ENCODE measurements around the gene INO80B.

Gene INO80B

GRCh38 chr2:74417197-74417596 is 37.7 kb upstream of the INO80B start:
- TF ChIP-seq SIN3A (IDR thresholded peaks at IDR 0.05; ENCODE audit: borderline replicate concordance, insufficient read depth, low read length), result no peak
- TF ChIP-seq POLR2AphosphoS5 (IDR thresholded peaks at IDR 0.05; ENCODE audit: low read depth, low read length), result no peak
- no peak for TF ChIP-seq REST (IDR thresholded peaks at IDR 0.05; ENCODE audit: insufficient read depth in 1 of 2, low read depth in 2 of 2, low read length in 2 of 2)
- TF ChIP-seq TAF1 (IDR thresholded peaks at IDR 0.05; ENCODE audit: borderline replicate concordance, insufficient read depth, low read length), result no peak
- TF ChIP-seq FOXP2 (optimal IDR thresholded peaks at IDR 0.05; ENCODE audit: borderline replicate concordance, extremely low read depth, extremely low read length, insufficient read depth), result no peak

- TF ChIP-seq POLR2AphosphoS5 (IDR thresholded peaks at IDR 0.05; ENCODE audit: low read depth, low read length), result no peak
- no peak for TF ChIP-seq TAF1 (IDR thresholded peaks at IDR 0.05; ENCODE audit: borderline replicate concordance, insufficient read depth, low read length)
- no peak for TF ChIP-seq FOXP2 (optimal IDR thresholded peaks at IDR 0.05; ENCODE audit: borderline replicate concordance, extremely low read depth, extremely low read length, insufficient read depth)
- TF ChIP-seq REST (IDR thresholded peaks at IDR 0.05; ENCODE audit: insufficient read depth in 1 of 2, low read depth in 2 of 2, low read length in 2 of 2), result no peak
- TF ChIP-seq SIN3A (IDR thresholded peaks at IDR 0.05; ENCODE audit: borderline replicate concordance, insufficient read depth, low read length), result no peak
Measured at GRCh38 chr2:74417763-74418162, 37.1 kb upstream of the INO80B start.

- TF ChIP-seq TAF1 (IDR thresholded peaks at IDR 0.05; ENCODE audit: borderline replicate concordance, insufficient read depth, low read length) (no peak), FOXP2 (optimal IDR thresholded peaks at IDR 0.05; ENCODE audit: borderline replicate concordance, extremely low read depth, extremely low read length, insufficient read depth) (no peak), POLR2AphosphoS5 (IDR thresholded peaks at IDR 0.05; ENCODE audit: low read depth, low read length) (no peak), REST (IDR thresholded peaks at IDR 0.05; ENCODE audit: insufficient read depth in 1 of 2, low read depth in 2 of 2, low read length in 2 of 2) (no peak), SIN3A (IDR thresholded peaks at IDR 0.05; ENCODE audit: borderline replicate concordance, insufficient read depth, low read length) (no peak)
Measured at GRCh38 chr2:74418312-74418711, 36.6 kb upstream of the INO80B start.

- TF ChIP-seq FOXP2 (optimal IDR thresholded peaks at IDR 0.05; ENCODE audit: borderline replicate concordance, extremely low read depth, extremely low read length, insufficient read depth) (no peak), TAF1 (IDR thresholded peaks at IDR 0.05; ENCODE audit: borderline replicate concordance, insufficient read depth, low read length) (no peak), POLR2AphosphoS5 (IDR thresholded peaks at IDR 0.05; ENCODE audit: low read depth, low read length) (no peak), REST (IDR thresholded peaks at IDR 0.05; ENCODE audit: insufficient read depth in 1 of 2, low read depth in 2 of 2, low read length in 2 of 2) (no peak), SIN3A (IDR thresholded peaks at IDR 0.05; ENCODE audit: borderline replicate concordance, insufficient read depth, low read length) (no peak)
Measured at GRCh38 chr2:74419345-74419744, 35.5 kb upstream of the INO80B start.

GRCh38 chr2:74420006-74420405 is 34.9 kb upstream of the INO80B start:
- TF ChIP-seq REST (IDR thresholded peaks at IDR 0.05; ENCODE audit: insufficient read depth in 1 of 2, low read depth in 2 of 2, low read length in 2 of 2), result no peak
- TF ChIP-seq FOXP2 (optimal IDR thresholded peaks at IDR 0.05; ENCODE audit: borderline replicate concordance, extremely low read depth, extremely low read length, insufficient read depth), result no peak
- no peak for TF ChIP-seq TAF1 (IDR thresholded peaks at IDR 0.05; ENCODE audit: borderline replicate concordance, insufficient read depth, low read length)
- no peak for TF ChIP-seq POLR2AphosphoS5 (IDR thresholded peaks at IDR 0.05; ENCODE audit: low read depth, low read length)
- TF ChIP-seq SIN3A (IDR thresholded peaks at IDR 0.05; ENCODE audit: borderline replicate concordance, insufficient read depth, low read length), result no peak

All from PFSK-1 (cell line).